Measurements from ENCODE around the gene PCSK5.

The PCSK5 gene

DNA sequence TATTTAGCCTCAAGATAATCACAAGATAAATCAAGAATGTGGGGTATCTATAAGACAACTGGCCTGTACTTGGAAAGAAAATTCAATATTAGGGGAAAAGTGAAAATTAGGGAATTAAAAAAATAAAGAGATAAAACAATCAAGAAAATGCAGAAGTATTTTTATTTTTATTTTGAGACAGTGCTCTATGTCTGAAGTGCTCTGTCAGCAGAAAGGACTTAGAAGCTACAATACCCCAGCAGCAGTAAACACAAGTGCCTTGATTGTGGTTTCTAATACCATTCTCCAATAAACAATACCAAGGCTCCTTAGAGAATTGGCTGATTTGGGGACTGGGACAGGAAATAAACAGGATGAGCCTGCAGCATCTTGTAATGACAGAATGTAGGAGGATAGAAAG is 358.8 kb downstream of the PCSK5 start:
- no peak for TF ChIP-seq USF1 (IDR thresholded peaks at IDR 0.05)
- no peak for TF ChIP-seq TEAD4 (IDR thresholded peaks at IDR 0.05)
- TF ChIP-seq CEBPB (IDR thresholded peaks at IDR 0.05): no peak
- TF ChIP-seq REST (IDR thresholded peaks at IDR 0.05; ENCODE audit: low read depth): no peak
- no peak for TF ChIP-seq EGR1 (IDR thresholded peaks at IDR 0.05)
- no peak for TF ChIP-seq MAX (IDR thresholded peaks at IDR 0.05)
- no peak for TF ChIP-seq ZBTB7A (IDR thresholded peaks at IDR 0.05; ENCODE audit: low read depth)
- TF ChIP-seq FOXM1 (IDR thresholded peaks at IDR 0.05; ENCODE audit: borderline replicate concordance, low read depth): no peak
- no peak for TF ChIP-seq CREB1 (IDR thresholded peaks at IDR 0.05; ENCODE audit: low read depth)

GRCh38 chr9:76255781-76256455 is 365.4 kb downstream of the PCSK5 start:
- TF ChIP-seq ZBTB7A (IDR thresholded peaks at IDR 0.05; ENCODE audit: low read depth) (no peak), USF1 (IDR thresholded peaks at IDR 0.05) (no peak), MAX (IDR thresholded peaks at IDR 0.05) (no peak), TAF1 (IDR thresholded peaks at IDR 0.05; ENCODE audit: low read depth) (no peak), FOXM1 (IDR thresholded peaks at IDR 0.05; ENCODE audit: borderline replicate concordance, low read depth) (no peak), REST (IDR thresholded peaks at IDR 0.05; ENCODE audit: low read depth) (no peak), RAD21 (IDR thresholded peaks at IDR 0.05; ENCODE audit: low read depth) (no peak), CEBPB (IDR thresholded peaks at IDR 0.05) (no peak), TCF12 (IDR thresholded peaks at IDR 0.05; ENCODE audit: low read depth) (no peak), CREB1 (IDR thresholded peaks at IDR 0.05; ENCODE audit: low read depth) (no peak), EGR1 (IDR thresholded peaks at IDR 0.05) (no peak), YY1 (IDR thresholded peaks at IDR 0.05; ENCODE audit: low read depth) (no peak)

- TF ChIP-seq NFIC (IDR thresholded peaks at IDR 0.05): no peak
- TF ChIP-seq RAD21 (IDR thresholded peaks at IDR 0.05; ENCODE audit: low read depth): no peak
- no peak for TF ChIP-seq TCF12 (IDR thresholded peaks at IDR 0.05; ENCODE audit: low read depth)
- no peak for TF ChIP-seq EP300 (IDR thresholded peaks at IDR 0.05; ENCODE audit: borderline replicate concordance)
- no peak for TF ChIP-seq TEAD4 (IDR thresholded peaks at IDR 0.05)
- TF ChIP-seq YY1 (IDR thresholded peaks at IDR 0.05; ENCODE audit: low read depth): no peak
- TF ChIP-seq ZBTB7A (IDR thresholded peaks at IDR 0.05; ENCODE audit: low read depth): no peak
- TF ChIP-seq TAF1 (IDR thresholded peaks at IDR 0.05; ENCODE audit: low read depth): no peak
- TF ChIP-seq REST (IDR thresholded peaks at IDR 0.05; ENCODE audit: low read depth): no peak
Observed at GRCh38 chr9:76257311-76257710, 366.8 kb downstream of the PCSK5 start.

- TF ChIP-seq REST (IDR thresholded peaks at IDR 0.05; ENCODE audit: low read depth): no peak
- no peak for TF ChIP-seq TEAD4 (IDR thresholded peaks at IDR 0.05)
- TF ChIP-seq NFIC (IDR thresholded peaks at IDR 0.05): no peak
- TF ChIP-seq YY1 (IDR thresholded peaks at IDR 0.05; ENCODE audit: low read depth): no peak
- no peak for TF ChIP-seq MAX (IDR thresholded peaks at IDR 0.05)
- TF ChIP-seq TCF12 (IDR thresholded peaks at IDR 0.05; ENCODE audit: low read depth): no peak
- no peak for TF ChIP-seq FOXM1 (IDR thresholded peaks at IDR 0.05; ENCODE audit: borderline replicate concordance, low read depth)
- TF ChIP-seq USF1 (IDR thresholded peaks at IDR 0.05): no peak
- no peak for TF ChIP-seq ZBTB7A (IDR thresholded peaks at IDR 0.05; ENCODE audit: low read depth)
- TF ChIP-seq EGR1 (IDR thresholded peaks at IDR 0.05): no peak
- no peak for TF ChIP-seq TAF1 (IDR thresholded peaks at IDR 0.05; ENCODE audit: low read depth)
- no peak for TF ChIP-seq CREB1 (IDR thresholded peaks at IDR 0.05; ENCODE audit: low read depth)
- no peak for TF ChIP-seq RAD21 (IDR thresholded peaks at IDR 0.05; ENCODE audit: low read depth)
- no peak for TF ChIP-seq CEBPB (IDR thresholded peaks at IDR 0.05)
Observed at GRCh38 chr9:76266649-76267283, 376.3 kb downstream of the PCSK5 start.

All from Ishikawa (cell line).